Measurements from ENCODE around the gene KRT76.

Gene KRT76

GRCh38 chr12:52776913-52777395 lies at the start of gene KRT76:
TSS of gene KRT76 (minus strand) at chr12:52777345. CDS start at chr12:52777291, 54 bp downstream.
- DNase-seq: no peak

DNA sequence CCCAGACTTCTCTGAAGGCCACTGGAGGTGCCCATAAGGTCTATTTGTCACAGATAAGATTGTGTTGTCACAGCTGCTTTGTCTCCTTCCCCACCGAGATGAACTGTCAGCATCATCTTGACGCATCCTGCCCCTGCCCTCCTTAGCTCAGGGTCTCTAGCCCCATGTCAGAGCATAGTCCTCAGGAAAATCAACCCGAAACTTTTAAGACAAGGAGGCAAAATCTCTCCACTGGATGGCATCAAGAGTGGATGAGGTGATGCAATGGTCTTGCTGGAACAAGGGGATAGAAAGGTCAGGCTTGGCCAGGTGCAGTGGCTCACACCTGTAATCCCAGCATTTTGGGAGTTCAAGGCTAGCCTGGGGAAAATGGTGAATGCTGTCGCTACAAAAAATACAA lies 48.8 kb upstream of the KRT76 start:
- DNase-seq: no peak

DNA sequence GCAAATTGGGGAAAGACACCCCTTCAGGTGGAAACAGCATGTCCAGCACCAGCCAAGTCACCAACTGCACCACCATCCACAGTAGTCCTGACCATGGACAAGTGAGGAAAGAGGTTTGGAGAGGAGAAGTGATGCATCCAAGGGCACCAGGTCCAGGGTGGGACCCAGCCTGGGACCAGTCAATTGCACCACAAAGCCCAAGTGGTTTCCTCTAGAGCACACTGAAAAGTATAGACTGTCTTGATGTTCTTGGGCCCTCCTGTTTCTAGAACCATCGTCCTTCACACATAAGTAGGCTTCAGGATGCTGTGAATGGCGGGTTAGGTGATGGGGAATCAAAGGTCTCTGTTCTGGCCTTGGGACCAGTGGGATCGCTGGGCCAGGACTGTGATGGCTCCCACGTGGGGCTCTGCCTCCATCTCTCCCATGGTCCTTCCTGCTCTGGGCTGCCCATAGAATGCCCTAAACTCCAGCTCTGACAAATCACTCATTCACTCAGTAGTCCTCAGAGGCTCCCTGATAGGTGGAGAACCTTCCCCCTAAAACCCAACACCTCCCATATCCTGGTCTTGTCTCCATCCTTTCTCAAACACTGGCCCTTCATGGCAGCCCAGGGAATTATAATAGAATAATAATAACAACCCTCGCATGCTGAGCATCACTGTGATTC lies 47.7 kb upstream of the KRT76 start:
- DNase-seq: no peak

GRCh38 chr12:52823761-52824450 lies 46.8 kb upstream of the KRT76 start:
- no peak for DNase-seq

GRCh38 chr12:52822771-52823510 lies 45.8 kb upstream of the KRT76 start:
- no peak for DNase-seq

GRCh38 chr12:52821826-52822660 lies 44.9 kb upstream of the KRT76 start:
- no peak for DNase-seq

- no peak for DNase-seq
Observed at GRCh38 chr12:52821071-52821730, 44.1 kb upstream of the KRT76 start.

DNA sequence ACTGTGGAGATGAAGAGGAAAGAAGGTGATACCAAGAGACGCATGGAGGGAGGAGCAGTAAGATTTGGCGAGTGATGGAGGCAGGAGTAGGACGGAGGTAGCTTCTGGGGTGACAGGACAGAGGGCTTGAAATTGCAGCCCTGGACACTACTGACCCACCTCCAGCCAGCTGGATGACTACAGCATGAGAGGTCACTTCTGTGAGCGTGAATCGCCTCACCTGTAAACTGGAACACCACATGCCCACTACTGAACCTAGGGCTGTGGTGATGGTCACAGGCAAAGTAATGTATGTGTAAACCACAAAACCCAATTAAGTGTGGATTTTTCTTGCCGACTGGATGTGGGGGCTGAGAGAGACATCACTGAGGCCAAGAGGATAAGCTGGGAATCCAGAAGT lies 43.4 kb upstream of the KRT76 start:
- DNase-seq: no peak

GRCh38 chr12:52819731-52820510 lies 42.8 kb upstream of the KRT76 start:
- no peak for DNase-seq

DNA sequence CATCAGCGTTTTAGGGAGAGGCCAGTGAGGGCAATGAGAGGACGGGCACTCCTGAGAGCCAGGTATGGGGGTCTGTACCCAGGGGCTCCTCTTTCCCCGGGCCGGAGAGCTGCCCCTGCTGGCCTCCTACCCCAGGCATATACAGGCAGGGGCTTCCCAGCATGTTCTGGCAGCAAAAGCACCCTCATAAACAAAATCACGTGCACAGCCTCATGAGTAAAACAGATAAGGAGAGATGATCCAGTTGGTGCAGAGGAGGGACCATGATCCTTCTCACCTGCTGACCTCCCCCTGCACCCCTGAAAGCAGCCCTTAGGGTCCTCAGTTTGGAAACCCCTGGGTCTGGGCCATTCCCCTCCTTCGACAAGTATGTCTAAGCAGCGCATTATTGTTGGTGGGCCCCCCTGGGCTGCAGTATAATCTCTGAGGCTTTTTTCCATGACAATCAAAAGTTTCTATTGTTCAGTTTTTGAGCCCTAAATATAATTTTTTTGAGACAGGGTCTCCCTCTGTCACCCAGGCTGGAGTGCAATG lies 41.8 kb upstream of the KRT76 start:
- DNase-seq: no peak

GRCh38 chr12:52818388-52818787 lies 41.2 kb upstream of the KRT76 start:
- no peak for DNase-seq

- no peak for DNase-seq
Observed at GRCh38 chr12:52817699-52818238, 40.6 kb upstream of the KRT76 start.

DNA sequence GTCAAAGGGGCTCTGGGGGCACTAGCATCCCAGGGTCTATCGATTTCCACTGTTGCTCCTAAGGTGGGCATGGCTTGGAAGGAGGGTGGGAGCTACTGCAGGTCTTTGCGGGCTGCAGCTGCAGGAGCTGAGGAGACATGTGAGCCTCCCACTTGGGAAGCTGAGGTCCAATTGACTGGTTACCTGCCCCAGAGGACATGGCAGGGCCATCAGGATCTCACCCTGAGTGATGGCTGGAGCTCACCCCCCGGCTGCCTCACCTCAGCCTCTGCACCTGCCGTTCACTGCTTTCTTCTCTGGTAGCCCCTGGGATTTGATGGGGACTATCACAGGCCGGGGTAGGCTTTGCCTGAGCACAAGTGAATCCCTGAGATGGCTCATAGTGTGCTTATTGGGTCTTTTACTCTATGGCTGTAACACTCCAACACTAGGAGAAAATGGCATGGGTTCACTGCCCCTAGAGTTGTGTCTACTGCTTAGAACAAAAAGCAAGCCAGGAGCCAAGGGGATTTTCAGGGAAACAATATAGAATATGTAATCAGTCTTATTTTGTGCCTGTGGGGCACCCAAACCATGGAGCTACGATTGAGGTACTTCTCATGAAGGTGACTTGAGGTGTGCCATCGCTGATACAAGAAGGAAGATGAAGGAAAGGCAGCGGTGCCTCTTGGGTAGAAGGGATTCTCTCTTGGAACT lies 40.0 kb upstream of the KRT76 start:
- no peak for DNase-seq

GRCh38 chr12:52815676-52816588 lies 38.8 kb upstream of the KRT76 start:
- no peak for DNase-seq

- no peak for DNase-seq
Observed at GRCh38 chr12:52815161-52815560, 38.0 kb upstream of the KRT76 start.

GRCh38 chr12:52814710-52815155 lies 37.6 kb upstream of the KRT76 start:
- no peak for DNase-seq

DNA sequence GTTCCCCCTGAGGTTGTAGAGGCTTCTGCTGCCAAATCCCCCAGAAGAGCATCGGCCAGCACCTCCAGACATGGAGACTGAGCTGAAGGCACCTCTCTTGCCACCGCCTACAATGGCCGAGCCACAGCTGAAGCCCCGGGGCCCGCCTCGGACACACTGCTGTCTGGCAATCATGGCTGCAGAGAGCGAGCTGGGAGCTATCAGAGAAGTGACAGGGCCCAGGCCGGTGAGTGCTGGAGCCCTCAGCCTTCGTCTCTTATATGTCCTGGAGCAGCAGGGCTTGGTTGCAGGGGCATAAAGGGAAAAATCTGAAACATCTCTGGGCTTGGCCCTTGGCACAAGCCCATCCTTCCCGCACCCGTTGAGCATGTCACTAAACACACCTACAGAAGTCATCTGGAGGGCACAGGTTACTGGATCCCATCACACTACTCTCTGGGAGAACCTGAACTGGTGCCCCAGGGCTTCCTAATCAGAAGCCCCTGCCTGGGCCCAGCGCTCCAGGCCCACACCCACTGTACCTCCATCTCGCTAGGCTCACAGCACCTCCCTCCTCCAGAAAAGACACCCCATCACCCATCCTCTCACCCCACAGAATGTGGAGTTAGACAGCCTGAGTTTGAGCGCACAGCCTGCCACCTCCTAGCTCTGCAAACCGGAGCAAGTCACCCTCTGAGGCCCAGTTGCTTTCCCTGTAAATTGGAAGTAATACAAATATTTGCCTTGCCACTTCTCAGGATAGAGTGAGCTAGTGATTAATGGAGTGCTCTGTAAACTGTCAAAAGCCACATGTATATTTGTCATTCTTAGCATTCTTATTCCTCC lies 37.0 kb upstream of the KRT76 start, which contains the start of gene KRT4:
Gene KRT4 (minus strand): TSS at position 232 of the 825 bp plus-strand sequence. CDS start 58 bp downstream, at position 174.
- DNase-seq: no peak

Measured in HCEC 1CT (cell line).